NCI-H526 treated with DMSO at 0.1 percent for 48 hours (cell line): Measurements from ENCODE around the gene TDRD6.
A peak's percentile ranks its signal among the peaks of the same experiment; 100 is the strongest.

Experiments used
- DNase-seq: peaks from one replicate; lab custom pipeline; 2025; lab: John Stamatoyannopoulos, UW

The TDRD6 gene

DNA sequence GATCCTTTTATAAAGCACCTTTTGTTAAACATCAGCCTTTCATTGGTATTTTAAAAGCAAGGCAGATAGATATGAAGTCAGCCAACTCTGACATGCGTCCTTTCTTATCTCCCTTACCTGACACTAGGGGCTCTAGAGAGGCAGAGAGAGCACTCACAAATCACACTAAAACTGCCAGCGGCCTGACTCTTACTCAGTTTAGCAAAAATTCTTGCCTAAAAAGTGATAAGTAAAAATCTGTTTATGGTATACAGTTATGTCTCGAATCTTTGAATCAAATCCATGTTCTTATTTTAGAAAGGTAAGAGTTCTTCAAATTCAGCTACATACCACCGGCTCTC, 10.4 kb upstream of the TDRD6 start:
- no peak for DNase-seq

DNA sequence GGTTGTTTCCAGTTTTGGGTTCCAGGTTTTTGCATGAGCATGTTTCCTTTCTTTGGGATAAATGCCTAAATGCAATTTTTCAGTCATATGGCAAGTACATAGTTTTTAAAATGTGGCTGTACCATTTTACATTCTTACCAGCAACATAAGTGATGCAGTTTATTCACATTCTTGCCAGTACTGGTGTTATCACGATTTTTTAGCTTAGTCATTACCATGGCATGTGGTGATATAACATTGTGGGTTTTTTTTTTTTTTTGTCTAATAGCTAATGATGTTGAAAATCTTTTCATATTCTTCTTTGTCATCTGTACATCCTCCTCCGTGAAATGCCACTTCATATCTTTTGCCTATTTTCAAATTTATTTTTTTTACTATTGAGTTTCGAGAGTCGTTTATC, 2.9 kb upstream of the TDRD6 start:
- no peak for DNase-seq

- DNase-seq = no peak
Measured at GRCh38 chr6:46688117-46688965, 656 bp downstream of the TDRD6 start.

GRCh38 chr6:46688966-46689335, 1.3 kb downstream of the TDRD6 start:
- no peak for DNase-seq

GRCh38 chr6:46689657-46690056, 2.0 kb downstream of the TDRD6 start:
- no peak for DNase-seq

DNA sequence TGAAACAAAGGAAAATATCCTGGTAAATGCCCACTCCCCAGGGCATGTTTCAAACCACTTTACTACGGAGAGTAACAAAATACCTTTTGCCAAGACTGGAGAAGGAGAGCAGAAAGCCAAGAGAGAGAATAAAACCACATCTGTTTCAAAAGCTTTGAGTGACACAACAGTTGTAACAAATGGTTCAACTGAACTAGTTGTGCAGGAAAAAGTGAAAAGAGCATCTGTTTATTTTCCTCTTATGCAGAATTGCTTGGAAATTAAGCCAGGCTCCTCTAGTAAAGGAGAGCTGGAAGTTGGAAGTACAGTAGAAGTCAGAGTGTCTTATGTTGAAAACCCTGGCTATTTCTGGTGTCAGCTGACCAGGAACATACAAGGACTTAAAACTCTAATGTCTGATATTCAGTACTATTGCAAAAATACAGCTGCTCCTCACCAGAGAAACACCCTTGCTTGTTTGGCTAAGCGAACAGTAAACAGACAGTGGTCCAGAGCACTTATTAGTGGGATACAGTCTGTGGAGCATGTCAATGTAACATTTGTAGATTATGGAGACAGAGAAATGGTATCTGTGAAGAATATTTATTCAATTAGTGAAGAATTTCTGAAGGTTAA, 2.6 kb downstream of the TDRD6 start:
- no peak for DNase-seq

DNA sequence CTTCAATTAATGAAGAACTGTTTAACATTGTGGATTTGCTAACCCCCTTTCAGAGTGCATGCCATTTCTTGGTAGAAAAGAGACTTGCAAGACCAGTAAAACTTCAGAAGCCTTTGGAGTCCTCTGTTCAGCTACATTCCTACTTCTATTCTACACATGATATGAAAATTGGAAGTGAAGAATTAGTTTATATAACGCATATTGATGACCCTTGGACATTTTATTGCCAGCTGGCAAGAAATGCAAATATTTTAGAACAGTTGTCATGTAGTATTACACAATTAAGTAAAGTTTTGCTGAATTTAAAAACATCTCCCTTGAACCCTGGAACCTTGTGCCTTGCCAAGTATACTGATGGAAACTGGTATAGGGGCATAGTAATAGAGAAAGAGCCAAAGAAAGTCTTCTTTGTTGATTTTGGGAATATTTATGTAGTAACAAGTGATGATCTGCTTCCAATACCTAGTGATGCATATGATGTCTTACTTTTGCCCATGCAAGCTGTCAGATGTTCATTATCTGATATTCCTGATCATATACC, 3.3 kb downstream of the TDRD6 start:
- no peak for DNase-seq

- DNase-seq = no peak
Measured at GRCh38 chr6:46699970-46700369, 12.3 kb downstream of the TDRD6 start.

GRCh38 chr6:46704562-46704961, 16.9 kb downstream of the TDRD6 start:
- DNase-seq = peak; percentile 31

- no peak for DNase-seq
Measured at GRCh38 chr6:46706464-46706863, 18.8 kb downstream of the TDRD6 start.

GRCh38 chr6:46711491-46711890, 23.8 kb downstream of the TDRD6 start:
- no peak for DNase-seq

- DNase-seq = no peak
Measured at GRCh38 chr6:46715141-46715540, 27.5 kb downstream of the TDRD6 start.

DNA sequence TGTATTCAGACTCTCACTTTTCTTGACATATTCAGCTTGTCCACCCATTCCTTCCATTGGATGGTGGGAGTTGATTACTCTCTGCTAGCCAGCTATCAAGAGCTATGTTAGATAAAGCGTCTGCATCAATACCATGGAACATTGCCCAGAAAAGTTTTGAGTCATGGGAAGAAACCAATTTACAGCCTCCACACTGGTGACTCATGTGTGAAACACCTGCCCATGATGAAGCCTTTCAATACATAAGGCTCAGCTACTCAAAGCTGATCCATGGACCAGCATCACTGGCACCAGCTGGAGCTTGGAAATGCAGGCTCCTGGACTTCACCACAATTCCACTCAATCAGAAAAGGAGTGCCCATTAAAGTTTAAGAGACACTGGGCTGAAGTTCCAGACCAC, 31.4 kb downstream of the TDRD6 start:
- no peak for DNase-seq

DNA sequence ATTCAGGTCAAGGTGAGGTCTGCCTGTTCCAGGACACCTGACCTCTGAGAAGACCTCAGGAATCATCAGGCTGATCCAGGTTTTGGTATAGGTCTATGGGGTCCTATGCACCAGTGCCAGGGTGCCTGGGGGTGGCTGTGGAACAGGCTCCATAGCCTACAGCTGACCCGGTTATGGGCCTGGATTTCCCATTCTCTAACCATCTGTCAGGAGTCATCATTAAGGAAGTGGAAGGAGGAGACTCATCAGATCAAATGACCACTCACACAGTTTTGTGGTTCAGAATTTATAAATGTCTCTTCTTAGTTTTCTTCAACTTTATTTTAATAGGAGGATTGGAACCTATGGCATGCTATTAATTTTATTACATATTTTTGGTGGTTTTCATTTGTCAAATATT, 32.7 kb downstream of the TDRD6 start:
- DNase-seq = no peak

DNA sequence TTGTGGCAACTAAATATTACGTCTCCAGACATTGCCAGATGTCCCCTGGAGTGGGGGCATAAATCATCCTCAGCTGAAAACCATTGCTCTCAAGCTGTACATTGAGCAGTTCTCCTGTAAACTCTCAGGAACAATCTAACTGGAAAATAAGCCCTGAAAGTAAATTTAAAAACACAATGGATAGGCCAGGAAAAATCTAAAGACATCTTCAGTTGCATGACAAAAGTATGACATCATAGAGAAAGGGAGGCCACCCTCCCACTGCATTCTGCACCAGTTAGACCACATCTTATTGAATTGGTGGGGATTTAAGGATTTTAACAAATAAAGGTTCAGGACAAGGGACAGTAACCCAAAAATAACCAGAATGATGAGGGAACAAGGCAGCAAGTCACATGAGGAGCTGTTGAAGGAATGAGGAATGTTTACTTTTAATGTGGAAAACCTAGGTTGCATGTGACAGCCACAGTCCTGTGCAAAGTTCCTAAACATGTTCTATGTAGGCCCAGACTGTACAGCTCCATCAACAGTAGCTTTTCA, 42.2 kb downstream of the TDRD6 start:
- no peak for DNase-seq

- no peak for DNase-seq
Measured at GRCh38 chr6:46730921-46731461, 43.3 kb downstream of the TDRD6 start.

- DNase-seq = no peak
Measured at GRCh38 chr6:46733341-46733801, 45.7 kb downstream of the TDRD6 start.

DNA sequence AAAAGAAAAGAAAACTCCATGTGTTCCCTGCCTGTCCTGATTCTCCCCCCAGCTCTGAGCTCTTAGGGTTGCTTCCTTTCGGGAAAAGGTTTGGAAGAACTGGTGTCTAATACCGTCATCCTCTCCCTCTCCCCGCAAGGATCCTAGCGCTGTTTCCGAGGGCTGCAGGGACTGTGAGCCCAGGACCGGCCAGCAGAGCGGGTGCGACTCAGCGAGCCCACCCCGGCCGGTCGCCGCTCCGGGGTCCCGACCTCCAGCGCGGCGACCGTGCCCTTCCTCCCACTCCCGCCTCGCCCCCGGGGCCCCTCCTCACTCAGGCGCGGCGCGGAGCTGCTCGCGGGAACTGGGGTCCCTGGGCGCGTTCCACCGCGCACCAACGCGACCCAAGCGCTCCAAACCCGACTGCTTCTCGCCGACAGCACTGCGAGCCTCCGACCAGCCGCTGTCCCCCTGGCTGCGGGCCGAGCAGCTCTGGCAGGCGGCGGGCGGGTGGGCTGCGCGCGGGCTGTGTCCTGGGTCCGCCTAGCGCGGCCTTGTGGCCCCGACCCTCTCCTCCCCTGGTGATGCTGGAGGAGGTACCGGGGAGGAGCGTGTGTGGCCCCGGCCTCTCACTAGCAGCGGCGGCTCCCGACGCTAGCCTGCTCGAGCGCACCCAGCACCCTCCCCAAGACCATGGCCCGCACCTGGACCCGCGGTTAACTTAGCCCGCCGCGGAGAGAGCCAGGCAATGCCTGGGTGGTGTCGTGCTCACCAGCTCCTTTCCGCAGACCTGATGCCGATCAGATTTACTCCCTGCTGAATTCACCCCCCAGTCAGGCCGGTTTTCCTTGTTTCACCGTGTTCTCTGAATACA, 47.4 kb downstream of the TDRD6 start, which contains the start of gene PLA2G7:
Gene PLA2G7, minus strand, starts transcription at position 509 of the 853 bp plus-strand sequence. CDS start 12,484 bp downstream, outside the sequence.
- DNase-seq = peak; percentile 13

DNA sequence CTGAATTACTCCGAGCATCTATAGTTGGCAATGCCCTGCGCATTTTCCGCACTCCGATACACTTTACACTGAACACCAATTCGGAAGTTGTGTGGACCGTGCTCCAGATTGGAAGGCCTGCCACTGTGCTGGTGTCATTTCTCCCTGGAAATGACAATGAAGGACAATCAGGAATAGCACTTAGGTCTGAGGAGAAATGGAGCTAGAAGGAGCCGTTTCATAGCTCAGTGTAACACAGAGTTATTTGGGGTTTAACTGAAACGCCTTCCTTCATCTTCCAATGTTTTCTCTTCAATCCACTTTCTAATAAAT, 48.0 kb downstream of the TDRD6 start:
- DNase-seq = no peak

- no peak for DNase-seq
Measured at GRCh38 chr6:46736906-46737305, 49.2 kb downstream of the TDRD6 start.

- DNase-seq = no peak
Measured at GRCh38 chr6:46741482-46741881, 53.8 kb downstream of the TDRD6 start.

- DNase-seq = no peak
Measured at GRCh38 chr6:46741910-46742309, 54.2 kb downstream of the TDRD6 start.
